Activated CD4-positive, alpha-beta T cell treated with anti-CD3 and anti-CD28 coated beads for 1 hour (primary cell): Measurements from ENCODE around the gene WNT4.

ENCODE experiments used
- DNase-seq: peaks from one replicate; pipeline ENCODE4 v3.0.0-alpha.2; 2020

The WNT4 gene

GRCh38 chr1:22143065-22144033 lies at the start of gene WNT4:
TSS of gene WNT4 (minus strand) at chr1:22143097. CDS start at chr1:22142922, 175 bp downstream.
- no peak for DNase-seq

- DNase-seq, result no peak
These were observed 47.8 kb upstream of the WNT4 start for GRCh38 chr1:22190731-22191130.

GRCh38 chr1:22190251-22190650 lies 47.4 kb upstream of the WNT4 start:
- no peak for DNase-seq

- no peak for DNase-seq
These were observed 46.7 kb upstream of the WNT4 start for GRCh38 chr1:22189619-22190018.

GRCh38 chr1:22188914-22189313 lies 46.0 kb upstream of the WNT4 start:
- DNase-seq, result no peak

- DNase-seq, result no peak
These were observed 45.5 kb upstream of the WNT4 start for GRCh38 chr1:22188436-22188835.

GRCh38 chr1:22186311-22186710 lies 43.4 kb upstream of the WNT4 start:
- DNase-seq, result no peak

GRCh38 chr1:22184892-22185612 lies 42.2 kb upstream of the WNT4 start:
- no peak for DNase-seq

- DNase-seq, result no peak
These were observed 41.6 kb upstream of the WNT4 start for GRCh38 chr1:22184454-22184853.

- no peak for DNase-seq
These were observed 39.8 kb upstream of the WNT4 start for GRCh38 chr1:22182715-22183114.

GRCh38 chr1:22179197-22179803 lies 36.4 kb upstream of the WNT4 start:
- DNase-seq, result no peak

- DNase-seq, result no peak
These were observed 34.6 kb upstream of the WNT4 start for GRCh38 chr1:22177354-22178003.

GRCh38 chr1:22176258-22176657 lies 33.4 kb upstream of the WNT4 start:
- DNase-seq, result no peak

GRCh38 chr1:22174446-22175220 lies 31.7 kb upstream of the WNT4 start:
- no peak for DNase-seq

- no peak for DNase-seq
These were observed 29.2 kb upstream of the WNT4 start for GRCh38 chr1:22171951-22172715.

GRCh38 chr1:22169816-22170215 lies 26.9 kb upstream of the WNT4 start:
- DNase-seq, result no peak

GRCh38 chr1:22168412-22168973 lies 25.6 kb upstream of the WNT4 start:
- no peak for DNase-seq

- DNase-seq, result no peak
These were observed 23.5 kb upstream of the WNT4 start for GRCh38 chr1:22166439-22166838.

- no peak for DNase-seq
These were observed 22.2 kb upstream of the WNT4 start for GRCh38 chr1:22164841-22165808.

GRCh38 chr1:22163564-22163963 lies 20.7 kb upstream of the WNT4 start:
- no peak for DNase-seq
